Esophagus muscularis mucosa (tissue), 4 donors: ENCODE measurements around the gene PPFIBP1. TPM values are rescaled to one million over a fixed set of nuclear protein-coding genes. Genes with fewer than 3 reads are reported as not detected.

ENCODE experiments used
- DNase-seq: peaks from one replicate; pipeline ENCODE4 v3.0.0-alpha.2; 2017; ENCODE audit errors: extremely low spot score
- H3K27ac ChIP-seq, 4 donors: fragments of 200-600 bp; sonication (generic); replicated peaks in 1 of 4; 1 replicate in 3 of 4; 2 replicates in 1 of 4; pipeline ENCODE4 v1.5.1; 2016 to 2019; ENCODE audit warnings: mild to moderate bottlenecking in 1 of 4
- H3K27me3 ChIP-seq, 4 donors: fragments of 200-600 bp; sonication (generic); one replicate each; pipeline versions ENCODE4 v1.5.1 to v1.6.0; 2016 to 2019
- H3K36me3 ChIP-seq, 4 donors: fragments of 200-600 bp; sonication (generic); one replicate each; pipeline ENCODE4 v1.5.1; 2016 to 2019
- H3K4me1 ChIP-seq, 4 donors: fragments of 200-600 bp; sonication (generic); one replicate each; pipeline ENCODE4 v1.5.1; 2016 to 2019
- H3K4me3 ChIP-seq, 4 donors: fragments of 200-600 bp; sonication (generic); 1 replicate in 2 of 4; 2 replicates in 2 of 4; pipeline ENCODE4 v1.5.1; 2016 to 2019; ENCODE audit warnings: mild to moderate bottlenecking in 4 of 4, moderate library complexity in 1 of 4
- H3K9me3 ChIP-seq, 4 donors: fragments of 200-600 bp; sonication (generic); 1 replicate in 3 of 4; 2 replicates in 1 of 4; pipeline ENCODE4 v1.5.1; 2016 to 2019
- CTCF ChIP-seq, 3 experiments: fragments of 200-600 bp in 2 of 3; fragments of 450-650 bp in 1 of 3; sonication (generic) in 2 of 3; IDR thresholded peaks; one replicate each; pipeline ENCODE4 v1.5.1; 2017 to 2019; ENCODE audit warnings: antibody characterized with exemption in 3 of 3, mild to moderate bottlenecking in 2 of 3, moderate library complexity in 1 of 3
- EP300 ChIP-seq: sonication (generic); formaldehyde crosslinking; IDR thresholded peaks from one replicate; pipeline ENCODE4 v1.6.1; 2017; ENCODE audit warnings: antibody characterized with exemption
- POLR2A ChIP-seq: fragments of 450-650 bp; IDR thresholded peaks from one replicate; pipeline ENCODE4 v1.6.1; 2017; ENCODE audit warnings: antibody characterized with exemption, moderate library complexity, mild to moderate bottlenecking, low read depth
- POLR2AphosphoS5 ChIP-seq, 2 donors: sonication (generic); formaldehyde crosslinking; IDR thresholded peaks; one replicate each; pipeline ENCODE4 v1.6.1; 2017; ENCODE audit warnings: antibody characterized with exemption in 2 of 2
- WGBS: methylation state at CpG from one replicate; pipeline ENCODE4 v1.1.5; 2018; 5-methylcytosine and 5-hydroxymethylcytosine counted together
- intact Hi-C: fragments of 100-400 bp; cut with DNase I; formaldehyde crosslinking; loops from one replicate; pipeline ENCODE4 v1.15.1; 2023
- total RNA-seq, 4 donors: library from RNA; depleted of rRNA; stranded (reverse); fragments of >200 nt; gene quantifications; one replicate each; pipeline versions ENCODE4 v1.1.0 to v1.2.1, GENCODE V29; 2016

The PPFIBP1 gene
- total RNA-seq, 4 donors from 2014 or later, result 53.2 to 79.0 (median 66.5) TPM

- H3K4me1 ChIP-seq, result peaks cover 83 to 91% (median 85%) of the 10 kb centered on the region in 4 donors
- no peak for DNase-seq
- no peaks in the 10 kb centered on the region for H3K27me3 ChIP-seq
- intact Hi-C loops, result no loop called here
- 77% methylated on average over 3 of the region's 3 CpGs for WGBS
- H3K9me3 ChIP-seq, result no peaks in the 10 kb centered on the region
- peak overlapping the region; percentile 67 to 77 (median 70) for H3K27ac ChIP-seq
- H3K36me3 ChIP-seq, result no peaks in the 10 kb centered on the region
- H3K4me3 ChIP-seq, result peak overlapping the region in 1 of 4 donors; percentile 15
- TF ChIP-seq EP300 (no peak), POLR2A (no peak), CTCF (IDR thresholded peaks at IDR 0.05) (no peak), POLR2AphosphoS5 (IDR thresholded peaks at IDR 0.05) (no peak)
Measured at GRCh38 chr12:27553941-27554340, 29.9 kb downstream of the PPFIBP1 start.

GRCh38 chr12:27554421-27555186 lies 30.6 kb downstream of the PPFIBP1 start:
- Histone ChIP-seq H3K4me1 (peaks cover 76 to 88% (median 78%) of the 10 kb centered on the region in 4 donors), H3K9me3 (no peaks in the 10 kb centered on the region), H3K36me3 (no peaks in the 10 kb centered on the region), H3K4me3 (peak overlapping the region; percentile 15 to 39 (median 35)), H3K27ac (peak overlapping the region; percentile 67 to 77 (median 70)), H3K27me3 (no peaks in the 10 kb centered on the region)
- 26% methylated on average over 14 of the region's 14 CpGs for WGBS
- no peak for DNase-seq
- intact Hi-C loops, result no loop called here
- TF ChIP-seq CTCF (IDR thresholded peaks at IDR 0.05), result no peak
- no peak for TF ChIP-seq EP300
- no peak for TF ChIP-seq POLR2A
- TF ChIP-seq POLR2AphosphoS5 (IDR thresholded peaks at IDR 0.05), result peak in 1 of 2 donors; percentile 40

- no peaks in the 10 kb centered on the region for H3K27me3 ChIP-seq
- TF ChIP-seq EP300 (no peak), POLR2A (no peak), POLR2AphosphoS5 (IDR thresholded peaks at IDR 0.05) (no peak), CTCF (IDR thresholded peaks at IDR 0.05) (no peak)
- no peak for DNase-seq
- intact Hi-C loops, result no loop called here
- WGBS, result 37% methylated on average over 5 of the region's 5 CpGs
- peak overlapping the region; percentile 67 to 77 (median 70) for H3K27ac ChIP-seq
- H3K4me1 ChIP-seq, result peaks cover 69 to 88% (median 72%) of the 10 kb centered on the region in 4 donors
- no peaks in the 10 kb centered on the region for H3K36me3 ChIP-seq
- no peaks in the 10 kb centered on the region for H3K9me3 ChIP-seq
- peak overlapping the region; percentile 15 to 39 (median 35) for H3K4me3 ChIP-seq
Measured at GRCh38 chr12:27555361-27555760, 31.4 kb downstream of the PPFIBP1 start.

- WGBS, result 59% methylated on average over 6 of the region's 6 CpGs
- Histone ChIP-seq H3K4me3 (peak overlapping the region in 3 of 4 donors; percentile 11 to 39 (median 36)), H3K36me3 (no peaks in the 10 kb centered on the region), H3K27me3 (no peaks in the 10 kb centered on the region), H3K27ac (peak overlapping the region; percentile 67 to 77 (median 70)), H3K9me3 (no peaks in the 10 kb centered on the region), H3K4me1 (peaks cover 66 to 86% (median 68%) of the 10 kb centered on the region in 4 donors)
- DNase-seq, result no peak
- TF ChIP-seq CTCF (IDR thresholded peaks at IDR 0.05) (no peak), POLR2A (no peak), EP300 (no peak), POLR2AphosphoS5 (IDR thresholded peaks at IDR 0.05) (no peak)
- intact Hi-C loops, result no loop called here
Measured at GRCh38 chr12:27555925-27556778, 32.1 kb downstream of the PPFIBP1 start.
